A204.1 (cell line): ENCODE measurements around the gene LRRC30.

Experiments used
- FAIRE-seq: peaks from 2 replicates; lab custom pipeline; 2012; peaks lifted over from hg19 to GRCh38; lab: Jason Lieb, UNC

Gene LRRC30

DNA sequence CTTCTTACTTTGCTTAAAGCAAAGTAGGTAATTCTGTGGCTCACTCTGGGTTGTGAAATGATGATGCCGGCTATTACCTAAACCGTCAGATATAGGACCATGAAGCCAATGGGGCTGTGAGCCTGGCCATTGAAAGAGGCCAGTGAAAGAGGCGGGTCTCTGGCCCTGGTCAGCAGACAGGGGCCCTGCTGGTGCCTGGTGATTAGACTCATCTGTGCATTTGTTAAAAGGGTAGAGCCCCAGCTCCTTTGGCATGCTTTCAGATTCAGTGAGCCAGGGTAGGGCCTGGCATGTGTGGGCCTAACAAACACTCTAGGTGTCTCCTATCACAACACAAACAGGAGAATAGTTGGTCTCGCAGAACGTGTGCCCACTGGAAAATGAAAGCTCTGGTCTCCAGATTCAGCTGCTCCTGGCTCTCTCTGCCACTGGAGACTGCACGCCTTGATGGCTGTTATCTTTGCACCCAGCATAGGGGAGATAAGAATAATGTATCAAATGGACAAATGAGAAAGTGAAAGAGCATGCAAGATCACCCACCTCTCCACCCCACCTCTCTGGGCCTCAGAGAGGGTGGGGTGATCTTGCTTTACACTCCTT, 6.9 kb downstream of the LRRC30 start:
- FAIRE-seq = no peak

- FAIRE-seq = no peak
These were observed 12.0 kb downstream of the LRRC30 start for GRCh38 chr18:7242926-7243325.

- no peak for FAIRE-seq
These were observed 18.0 kb downstream of the LRRC30 start for GRCh38 chr18:7248877-7249276.

DNA sequence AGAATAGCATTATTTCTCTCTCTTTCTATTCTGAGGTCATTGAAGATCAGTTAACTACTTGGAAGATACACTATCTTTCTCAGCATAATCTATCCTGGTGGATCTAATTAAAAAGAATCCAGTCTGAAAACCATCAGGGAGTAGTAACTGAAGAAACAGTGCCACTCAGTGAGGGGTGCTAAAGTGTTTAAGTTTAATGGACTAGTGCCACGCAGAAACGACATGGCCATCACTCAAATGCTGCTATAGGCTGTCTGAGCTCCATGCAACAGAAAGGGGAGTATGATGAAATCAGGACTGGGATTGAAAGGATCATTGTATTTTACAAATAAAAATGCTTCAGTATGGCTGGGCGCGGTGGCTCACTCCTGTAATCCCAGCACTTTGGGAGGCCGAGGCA, 23.3 kb downstream of the LRRC30 start:
- FAIRE-seq = no peak

GRCh38 chr18:7255054-7255453, 24.2 kb downstream of the LRRC30 start:
- FAIRE-seq = no peak

DNA sequence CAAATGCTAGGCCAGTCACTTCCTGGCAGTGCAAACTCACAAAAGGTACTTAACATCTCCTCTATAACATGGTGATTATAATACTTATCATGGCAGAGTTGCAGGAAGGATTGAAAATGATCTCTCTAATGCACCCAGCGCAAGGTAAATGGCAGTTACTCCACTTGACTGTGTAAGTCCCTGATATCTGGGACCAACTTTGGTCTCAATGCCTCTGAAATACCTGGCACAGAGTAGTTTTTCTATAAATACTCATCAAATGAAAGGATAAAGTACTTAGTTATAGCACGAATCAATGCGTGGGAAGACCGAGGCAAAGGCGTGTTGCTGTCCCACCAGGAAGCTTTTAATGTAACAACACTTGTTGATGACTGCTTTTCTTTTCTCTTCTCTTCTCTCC, 24.8 kb downstream of the LRRC30 start:
- FAIRE-seq = no peak

DNA sequence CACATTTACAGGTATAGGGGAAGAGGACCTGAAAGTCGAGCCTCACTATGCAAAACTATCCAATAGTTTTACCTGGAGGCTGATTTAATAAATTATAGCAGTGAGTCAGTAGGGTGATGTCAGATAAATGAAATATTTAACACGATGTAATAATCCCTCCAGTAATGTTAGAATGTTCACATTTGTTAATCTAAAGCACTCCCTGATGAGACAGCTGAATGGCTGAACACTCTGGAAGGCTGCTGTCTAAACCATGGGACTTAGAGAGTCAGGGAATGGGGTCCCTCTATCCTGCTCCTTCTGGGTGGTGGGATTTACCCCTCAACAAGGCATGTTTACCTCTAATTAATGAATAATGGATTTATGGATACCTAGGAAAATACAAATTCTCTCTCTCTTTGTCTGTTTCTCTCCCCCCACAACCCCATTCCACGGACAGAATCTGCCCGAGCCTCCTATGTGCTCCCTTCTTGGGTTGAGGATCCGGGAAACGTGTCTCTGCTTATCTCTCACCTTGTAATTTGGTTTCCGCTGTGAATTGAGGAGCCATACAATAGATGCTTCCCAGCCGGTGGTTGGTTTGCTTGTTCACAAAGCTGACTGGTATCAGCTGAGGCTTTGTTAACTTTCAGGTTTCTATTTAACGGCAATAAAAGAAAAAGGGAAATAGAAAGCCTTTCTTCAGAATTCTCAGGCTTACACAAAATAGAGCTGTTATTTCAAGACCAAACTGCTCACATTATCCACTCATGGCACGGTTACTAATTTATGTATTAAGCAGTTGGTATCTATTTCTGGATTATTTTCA, 25.9 kb downstream of the LRRC30 start:
- no peak for FAIRE-seq

DNA sequence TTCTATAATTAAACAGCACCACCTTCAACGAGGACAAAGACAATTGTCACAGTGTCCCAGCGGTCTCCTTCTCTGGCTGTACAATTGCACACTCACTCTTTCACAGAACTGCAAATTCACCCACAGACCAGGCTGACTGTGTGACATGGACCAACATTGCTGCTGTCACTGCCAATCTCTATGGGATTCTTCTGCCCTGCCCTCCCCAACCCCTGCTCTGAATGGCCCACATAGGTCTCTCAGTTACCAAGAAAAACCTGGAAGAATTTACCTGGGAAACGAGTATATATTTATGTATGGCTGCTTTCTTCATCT, 26.5 kb downstream of the LRRC30 start:
- no peak for FAIRE-seq

- FAIRE-seq = no peak
These were observed 28.6 kb downstream of the LRRC30 start for GRCh38 chr18:7259475-7259874.

GRCh38 chr18:7261199-7261598, 30.3 kb downstream of the LRRC30 start:
- no peak for FAIRE-seq

DNA sequence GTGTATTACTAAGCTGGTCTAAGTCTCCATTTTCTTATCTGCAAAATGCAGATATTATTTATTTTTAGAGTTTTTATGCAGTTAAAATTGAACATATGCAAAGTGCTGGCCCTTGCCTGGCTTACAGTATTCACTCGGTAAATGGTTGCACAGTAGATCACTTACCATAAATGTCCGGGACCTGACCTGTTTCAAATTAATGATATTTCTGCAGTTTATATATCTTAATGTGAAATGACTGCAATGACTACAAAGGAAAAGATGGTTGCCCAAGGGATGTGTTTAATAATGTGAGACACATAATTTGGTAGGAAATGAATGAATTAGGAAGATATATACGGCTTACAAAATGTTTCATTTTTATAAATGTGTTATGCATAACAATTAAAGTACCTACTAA, 37.1 kb downstream of the LRRC30 start:
- no peak for FAIRE-seq

DNA sequence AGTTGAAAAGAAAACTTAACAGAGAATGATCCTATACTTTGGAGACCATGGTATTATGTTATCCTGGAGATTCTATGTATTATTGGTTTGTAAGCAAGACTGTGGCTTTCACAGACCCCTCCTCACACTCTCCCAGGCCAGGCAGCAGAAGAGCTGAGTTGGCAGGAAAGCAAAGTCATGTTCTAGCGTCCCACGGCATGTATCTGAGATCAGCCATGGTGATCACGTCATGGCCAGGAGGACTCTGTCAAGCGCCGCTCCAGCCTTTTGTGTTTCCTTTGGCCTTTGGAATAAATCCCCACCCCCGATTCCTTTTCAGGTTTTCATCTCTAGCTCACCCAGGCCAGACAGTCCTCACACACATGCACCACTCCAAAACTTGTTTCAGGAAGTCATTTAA, 39.1 kb downstream of the LRRC30 start:
- no peak for FAIRE-seq

DNA sequence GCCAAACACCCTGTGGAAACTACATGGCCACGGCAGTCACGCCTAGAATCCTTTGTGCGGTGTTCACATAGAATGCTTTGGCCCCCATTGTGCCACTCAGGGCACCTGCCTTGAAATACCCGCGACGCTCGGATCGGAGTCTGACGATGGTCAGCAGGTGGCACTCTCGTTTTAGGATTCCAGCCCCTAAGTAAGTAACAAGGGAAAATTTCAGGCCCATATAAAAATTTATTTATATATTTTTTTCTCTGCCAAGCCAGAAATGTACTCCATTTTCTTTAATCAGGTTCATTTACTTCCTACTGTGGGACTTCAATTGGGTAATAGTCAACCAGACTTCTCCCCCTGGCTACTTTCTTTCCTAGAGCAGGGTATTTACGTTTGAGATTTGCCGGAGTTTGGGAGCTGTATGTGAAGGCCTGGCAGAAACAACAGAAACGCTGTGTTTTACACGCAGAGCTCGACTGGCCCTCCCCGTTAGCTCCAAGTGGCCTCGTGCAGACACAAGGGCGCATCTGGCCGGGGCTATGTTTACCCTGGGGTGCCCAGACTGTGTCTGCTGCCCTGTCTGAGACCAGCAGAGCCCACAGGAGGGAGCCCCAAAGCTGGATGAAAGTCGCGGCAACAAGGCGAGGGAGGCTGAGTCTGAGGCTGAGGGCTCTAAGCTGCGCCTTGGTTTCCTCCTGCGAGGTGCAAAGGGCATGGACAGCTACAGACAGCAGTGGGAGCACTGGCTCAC, 41.6 kb downstream of the LRRC30 start:
- FAIRE-seq = no peak

- no peak for FAIRE-seq
These were observed 42.5 kb downstream of the LRRC30 start for GRCh38 chr18:7273301-7273921.

- no peak for FAIRE-seq
These were observed 50.7 kb downstream of the LRRC30 start for GRCh38 chr18:7281579-7281978.
